B cell (primary cell): ENCODE measurements around the gene HYLS1.

Experiments
- EZH2 ChIP-seq: IDR thresholded peaks from 2 replicates; pipeline ENCODE4 v1.6.1; 2012; ENCODE audit warnings: borderline replicate concordance, low read depth, mild to moderate bottlenecking, moderate library complexity, low read length; ENCODE audit not compliant: insufficient read depth, poor library complexity, severe bottlenecking
- TF ChIP-seq, protein P1 (sequence below): fragments of 200-600 bp; IDR thresholded peaks from one replicate; pipeline ENCODE4 v1.8.0; 2022; ENCODE audit warnings: antibody characterized with exemption, mild to moderate bottlenecking

DNA sequence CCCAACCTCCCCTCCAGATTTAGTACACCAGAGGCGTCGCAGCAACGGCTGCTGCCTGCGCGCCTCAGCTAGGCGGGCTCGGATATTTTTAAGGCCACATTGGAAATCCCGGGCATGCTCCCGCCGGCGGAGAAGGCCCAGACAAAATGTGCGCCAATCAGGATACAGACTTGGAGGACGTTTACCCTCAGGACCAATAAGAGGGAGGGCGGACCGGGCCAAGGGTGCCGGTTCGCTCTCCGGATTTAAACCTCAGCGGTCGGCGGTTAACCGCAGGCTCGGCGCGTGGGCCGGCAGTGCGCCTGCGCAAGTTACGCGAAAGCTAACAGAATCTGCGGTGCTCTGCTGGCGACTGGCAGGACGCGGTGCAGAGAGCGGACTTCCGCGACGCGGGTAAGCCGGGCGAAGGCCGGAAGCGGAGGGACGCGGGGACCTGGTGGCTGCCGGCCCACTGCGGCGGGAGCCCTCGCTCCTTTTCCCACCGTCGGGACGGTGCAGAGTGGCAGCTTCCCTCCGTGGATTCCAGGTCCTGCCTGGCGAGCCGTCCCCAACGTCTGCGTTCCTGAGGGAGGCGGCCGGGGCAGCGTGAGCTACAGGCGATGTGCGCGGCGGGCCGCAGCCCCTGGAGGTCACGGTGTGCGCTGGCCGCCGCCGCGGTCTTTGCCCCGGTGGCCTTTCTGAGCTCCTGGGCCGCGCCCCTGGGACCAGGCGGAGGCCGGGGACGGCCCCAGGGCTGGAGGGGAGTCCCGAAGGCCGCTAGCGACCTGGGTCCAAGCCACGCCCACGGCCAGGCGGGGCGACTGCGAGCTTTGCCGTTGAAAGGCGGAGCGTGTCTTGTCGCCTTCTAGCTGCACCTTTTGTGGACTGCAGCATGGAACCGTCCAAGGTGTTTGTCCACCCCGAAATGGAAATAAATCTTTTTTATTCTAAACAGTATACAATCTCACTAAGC, at the start of gene HYLS1:
- no peak for TF ChIP-seq EZH2
- TF ChIP-seq, protein P1, sequence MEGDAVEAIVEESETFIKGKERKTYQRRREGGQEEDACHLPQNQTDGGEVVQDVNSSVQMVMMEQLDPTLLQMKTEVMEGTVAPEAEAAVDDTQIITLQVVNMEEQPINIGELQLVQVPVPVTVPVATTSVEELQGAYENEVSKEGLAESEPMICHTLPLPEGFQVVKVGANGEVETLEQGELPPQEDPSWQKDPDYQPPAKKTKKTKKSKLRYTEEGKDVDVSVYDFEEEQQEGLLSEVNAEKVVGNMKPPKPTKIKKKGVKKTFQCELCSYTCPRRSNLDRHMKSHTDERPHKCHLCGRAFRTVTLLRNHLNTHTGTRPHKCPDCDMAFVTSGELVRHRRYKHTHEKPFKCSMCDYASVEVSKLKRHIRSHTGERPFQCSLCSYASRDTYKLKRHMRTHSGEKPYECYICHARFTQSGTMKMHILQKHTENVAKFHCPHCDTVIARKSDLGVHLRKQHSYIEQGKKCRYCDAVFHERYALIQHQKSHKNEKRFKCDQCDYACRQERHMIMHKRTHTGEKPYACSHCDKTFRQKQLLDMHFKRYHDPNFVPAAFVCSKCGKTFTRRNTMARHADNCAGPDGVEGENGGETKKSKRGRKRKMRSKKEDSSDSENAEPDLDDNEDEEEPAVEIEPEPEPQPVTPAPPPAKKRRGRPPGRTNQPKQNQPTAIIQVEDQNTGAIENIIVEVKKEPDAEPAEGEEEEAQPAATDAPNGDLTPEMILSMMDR: no peak
